RPMI7951 (cell line): ENCODE results near the gene CTTNBP2NL. TPM values are rescaled to one million over a fixed set of nuclear protein-coding genes. Genes with fewer than 3 reads are reported as not detected.
"Not testable (repeated sequence)": the region's sequence is repeated elsewhere in the genome, so short reads cannot be mapped to it uniquely, and the experiment has no call there.

Source experiments
- DNase-seq: peaks from one replicate; pipeline ENCODE4 v3.0.0-alpha.2; 2012; ENCODE audit warnings: low read depth
- total RNA-seq: library from RNA; depleted of rRNA; stranded (reverse); fragments of >200 nt; shearing (Covaris generic); gene quantifications from 2 replicates; pipeline ENCODE4 v1.2.3, GENCODE V29; 2014

The CTTNBP2NL gene
- total RNA-seq, 1 experiment from 2014 or later = 11.9 TPM

GRCh38 chr1:112464501-112464900 lies 68.5 kb downstream of the CTTNBP2NL start:
- DNase-seq = no peak

GRCh38 chr1:112465122-112465521 lies 69.1 kb downstream of the CTTNBP2NL start:
- DNase-seq = peak; percentile 67

- DNase-seq = peak; percentile 93
These were observed 70.2 kb downstream of the CTTNBP2NL start for GRCh38 chr1:112466078-112466660.

- not testable (repeated sequence) for DNase-seq
These were observed 74.3 kb downstream of the CTTNBP2NL start for GRCh38 chr1:112470324-112470723.

- no peak for DNase-seq
These were observed 75.0 kb downstream of the CTTNBP2NL start for GRCh38 chr1:112470966-112471365.

- no peak for DNase-seq
These were observed 76.1 kb downstream of the CTTNBP2NL start for GRCh38 chr1:112472142-112472541.

- DNase-seq = no peak
These were observed 81.5 kb downstream of the CTTNBP2NL start for GRCh38 chr1:112477550-112477949.

GRCh38 chr1:112478314-112478713 lies 82.3 kb downstream of the CTTNBP2NL start:
- no peak for DNase-seq

GRCh38 chr1:112486063-112486462 lies 90.0 kb downstream of the CTTNBP2NL start:
- DNase-seq = not testable (repeated sequence)

- DNase-seq = not testable (repeated sequence)
These were observed 91.7 kb downstream of the CTTNBP2NL start for GRCh38 chr1:112487686-112488085.

GRCh38 chr1:112488141-112488540 lies 92.1 kb downstream of the CTTNBP2NL start:
- DNase-seq = no peak

- DNase-seq = no peak
These were observed 96.1 kb downstream of the CTTNBP2NL start for GRCh38 chr1:112492076-112492475.

- no peak for DNase-seq
These were observed 97.3 kb downstream of the CTTNBP2NL start for GRCh38 chr1:112493351-112493750.

- DNase-seq = no peak
These were observed 100.3 kb downstream of the CTTNBP2NL start for GRCh38 chr1:112496290-112496689.

- peak; percentile 56 for DNase-seq
These were observed 106.0 kb downstream of the CTTNBP2NL start for GRCh38 chr1:112501810-112502641.

GRCh38 chr1:112502826-112503225 lies 106.8 kb downstream of the CTTNBP2NL start:
- no peak for DNase-seq

GRCh38 chr1:112504001-112504660 lies 108.1 kb downstream of the CTTNBP2NL start:
- no peak for DNase-seq

- no peak for DNase-seq
These were observed 108.8 kb downstream of the CTTNBP2NL start for GRCh38 chr1:112504661-112505399.

GRCh38 chr1:112505400-112505785 lies 109.4 kb downstream of the CTTNBP2NL start:
- no peak for DNase-seq

GRCh38 chr1:112505878-112506277 lies 109.9 kb downstream of the CTTNBP2NL start:
- no peak for DNase-seq

- no peak for DNase-seq
These were observed 110.3 kb downstream of the CTTNBP2NL start for GRCh38 chr1:112506306-112506705.

GRCh38 chr1:112506731-112507130 lies 110.7 kb downstream of the CTTNBP2NL start:
- DNase-seq = no peak
